GM19240 (cell line): ENCODE measurements around the gene AOC1.

Experiments used
- DNase-seq: peaks from one replicate; pipeline ENCODE4 v3.0.0; 2011; ENCODE audit warnings: low spot score; ENCODE audit not compliant: insufficient read length

Gene AOC1

DNA sequence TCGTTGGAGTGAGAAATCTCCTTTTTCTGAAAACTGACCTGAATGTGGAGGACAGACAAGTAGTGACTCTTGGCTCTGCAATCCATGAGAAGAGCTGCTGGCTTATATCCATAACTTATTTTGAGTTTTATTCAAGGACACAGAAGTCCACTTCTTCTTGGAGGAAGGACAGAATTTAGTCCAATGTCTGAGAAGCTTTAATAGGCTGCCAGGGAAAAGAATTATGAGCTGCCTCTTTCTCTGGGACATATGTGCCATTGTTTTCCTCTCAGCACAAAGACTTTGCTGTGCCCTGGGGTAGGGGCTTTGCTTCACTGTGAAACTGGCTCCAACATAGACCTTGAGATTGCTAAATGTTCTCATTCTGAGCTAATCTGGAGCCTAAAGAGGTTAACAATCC, 20.5 kb upstream of the AOC1 start:
- no peak for DNase-seq

- DNase-seq = no peak
Measured at GRCh38 chr7:150835019-150835418, 17.3 kb upstream of the AOC1 start.

- no peak for DNase-seq
Measured at GRCh38 chr7:150835702-150836280, 16.5 kb upstream of the AOC1 start.

DNA sequence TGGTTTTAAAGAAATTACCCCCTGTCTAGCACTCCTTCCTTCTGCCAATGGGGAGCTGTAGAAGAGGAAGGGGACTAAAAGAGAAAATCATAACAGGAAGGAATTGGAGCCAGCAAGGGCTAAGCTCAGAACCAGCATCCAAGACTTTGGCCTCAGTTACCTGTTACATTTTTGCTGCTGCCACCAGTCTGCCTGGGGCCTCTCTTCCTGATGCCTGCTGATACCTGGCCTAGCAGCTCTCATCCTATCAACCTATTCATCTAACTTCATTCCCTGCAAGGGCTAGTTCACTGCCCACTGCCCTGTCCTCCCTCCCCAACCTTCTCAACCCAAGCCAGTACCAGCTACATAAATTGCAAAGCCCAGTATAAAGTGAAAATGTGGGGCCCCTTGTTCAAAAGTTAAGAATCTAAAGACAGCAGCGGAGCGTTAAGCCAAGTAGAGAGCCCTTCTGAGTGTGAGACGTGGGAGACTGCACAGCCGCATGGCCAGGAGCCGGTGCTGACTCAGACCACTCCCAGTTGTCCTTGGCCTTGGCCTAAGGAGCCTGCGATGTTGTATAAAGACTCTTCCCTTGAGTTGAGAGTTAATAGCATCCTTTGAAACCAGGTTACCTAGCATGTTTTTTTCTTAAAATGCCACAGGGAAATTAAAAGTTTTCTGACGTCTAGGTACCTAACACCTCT, 13.2 kb upstream of the AOC1 start:
- no peak for DNase-seq

- no peak for DNase-seq
Measured at GRCh38 chr7:150842018-150842417, 10.3 kb upstream of the AOC1 start.

GRCh38 chr7:150842716-150843115, 9.6 kb upstream of the AOC1 start:
- DNase-seq = no peak

DNA sequence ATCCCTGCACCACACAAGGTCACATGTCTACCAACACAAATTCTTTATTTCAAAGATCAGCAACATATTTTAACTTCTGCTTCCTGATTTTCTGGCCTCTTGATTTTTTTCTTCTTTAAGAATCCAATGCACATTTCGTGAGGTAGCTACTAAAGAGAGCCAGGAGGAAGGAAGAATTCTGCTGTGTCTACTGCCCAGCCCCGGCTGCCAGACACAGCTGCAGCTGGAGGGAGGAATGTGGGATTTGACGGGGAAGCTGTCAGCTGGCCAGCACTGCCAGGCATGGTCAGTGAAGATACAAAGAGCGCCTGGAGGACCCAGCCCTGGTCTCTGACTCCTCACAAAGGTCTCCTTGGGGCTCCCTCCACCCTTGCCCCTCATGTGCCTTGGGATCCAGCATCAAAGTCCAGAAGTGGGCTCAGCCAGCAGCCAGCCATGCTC, 6.9 kb upstream of the AOC1 start:
- no peak for DNase-seq

GRCh38 chr7:150846291-150847115, 5.8 kb upstream of the AOC1 start:
- no peak for DNase-seq

- DNase-seq = no peak
Measured at GRCh38 chr7:150847536-150847935, 4.8 kb upstream of the AOC1 start.

DNA sequence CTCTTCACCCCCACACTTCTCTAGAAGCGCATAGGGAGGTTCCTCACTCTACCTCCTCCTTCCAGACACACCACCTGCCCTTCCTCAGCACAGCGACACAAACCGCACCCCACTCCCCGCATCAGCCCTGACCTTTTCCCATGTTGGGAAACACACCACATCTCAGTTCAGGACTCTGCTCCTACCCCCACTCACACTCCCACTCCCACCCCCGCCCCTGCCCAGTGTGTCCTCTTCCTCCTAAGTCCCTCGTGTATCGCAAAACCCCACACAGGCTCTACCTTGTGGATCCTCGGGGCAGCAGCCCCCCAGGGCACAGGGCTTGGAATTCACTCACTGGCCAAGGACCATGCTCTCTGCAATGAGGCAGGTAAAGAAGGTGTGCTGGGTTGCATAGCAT, 4.2 kb upstream of the AOC1 start:
- DNase-seq = no peak

DNA sequence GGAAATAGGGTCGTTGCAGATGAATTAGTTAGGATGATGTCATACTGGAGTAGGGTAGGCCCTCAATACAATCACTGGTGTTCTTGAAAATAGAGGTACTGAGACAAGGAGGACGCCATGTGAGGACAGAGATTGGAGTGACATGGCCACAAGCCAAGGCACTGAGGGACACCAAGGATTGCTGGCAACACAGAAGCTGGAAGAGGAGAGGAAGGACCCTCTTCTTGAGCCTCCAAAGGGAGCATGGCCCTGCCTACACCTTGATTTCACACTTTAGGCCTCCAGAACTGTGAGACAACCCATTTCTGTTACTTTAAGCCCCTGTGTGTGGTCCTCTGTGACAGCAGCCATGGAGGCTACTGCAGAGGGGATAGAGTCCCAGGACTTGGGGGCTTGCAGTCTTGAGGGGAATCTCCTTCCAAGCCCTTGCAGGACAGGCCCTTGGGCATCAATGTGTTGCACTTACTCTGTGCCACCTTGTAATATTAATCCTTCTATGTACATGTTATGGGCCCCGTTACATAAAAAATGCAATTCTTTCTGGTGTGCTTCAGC, 3.7 kb upstream of the AOC1 start:
- no peak for DNase-seq

DNA sequence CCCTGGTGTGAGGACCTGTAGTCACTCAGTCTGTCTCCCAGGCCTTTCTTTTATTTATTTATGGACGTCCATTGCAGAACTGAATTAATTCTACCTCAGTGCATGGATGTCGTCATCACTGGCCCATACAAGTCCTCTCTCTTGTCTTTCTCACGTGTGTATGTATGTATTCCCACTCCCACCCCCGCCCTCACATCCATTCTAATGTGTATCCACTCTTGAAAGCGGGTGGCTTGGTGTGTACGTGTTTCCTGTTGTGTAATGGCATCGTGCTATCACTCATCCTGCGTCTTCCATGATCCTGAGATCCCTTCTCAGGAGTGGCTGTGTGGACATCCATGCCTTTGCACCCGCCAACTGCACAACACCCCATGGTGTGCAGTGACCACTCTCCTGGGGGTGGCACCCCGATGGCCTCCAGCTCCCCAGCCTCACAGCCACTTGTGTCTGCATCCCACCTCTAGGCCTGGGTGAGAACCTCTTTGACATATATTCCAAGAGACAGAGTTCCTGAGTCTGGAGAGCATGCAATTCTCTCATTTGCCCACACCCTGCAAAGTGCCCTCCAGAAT, 3.0 kb upstream of the AOC1 start:
- no peak for DNase-seq

DNA sequence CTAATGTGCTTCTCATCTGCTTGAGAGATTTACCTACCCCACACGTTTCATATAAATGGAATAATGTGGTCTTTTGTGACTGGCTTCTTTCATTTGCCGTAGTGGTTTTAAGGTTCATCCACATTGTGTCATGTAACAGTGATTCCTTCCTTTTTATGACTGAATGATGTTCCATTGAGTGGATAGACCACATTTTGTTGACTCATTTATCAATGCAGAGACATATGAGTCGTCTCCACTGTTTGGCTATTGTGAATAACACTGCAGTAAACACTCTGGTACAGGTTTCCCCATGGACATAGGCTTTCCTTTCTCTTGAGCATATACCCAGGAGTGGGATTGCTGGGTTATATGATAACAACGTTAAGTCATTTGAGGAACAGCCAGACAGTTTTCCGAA, 2.0 kb upstream of the AOC1 start:
- DNase-seq = no peak

GRCh38 chr7:150851492-150852370, 586 bp upstream of the AOC1 start:
- DNase-seq = no peak

- DNase-seq = no peak
Measured at GRCh38 chr7:150854066-150855000, 2.0 kb downstream of the AOC1 start.

- DNase-seq = no peak
Measured at GRCh38 chr7:150855046-150855445, 2.7 kb downstream of the AOC1 start.

DNA sequence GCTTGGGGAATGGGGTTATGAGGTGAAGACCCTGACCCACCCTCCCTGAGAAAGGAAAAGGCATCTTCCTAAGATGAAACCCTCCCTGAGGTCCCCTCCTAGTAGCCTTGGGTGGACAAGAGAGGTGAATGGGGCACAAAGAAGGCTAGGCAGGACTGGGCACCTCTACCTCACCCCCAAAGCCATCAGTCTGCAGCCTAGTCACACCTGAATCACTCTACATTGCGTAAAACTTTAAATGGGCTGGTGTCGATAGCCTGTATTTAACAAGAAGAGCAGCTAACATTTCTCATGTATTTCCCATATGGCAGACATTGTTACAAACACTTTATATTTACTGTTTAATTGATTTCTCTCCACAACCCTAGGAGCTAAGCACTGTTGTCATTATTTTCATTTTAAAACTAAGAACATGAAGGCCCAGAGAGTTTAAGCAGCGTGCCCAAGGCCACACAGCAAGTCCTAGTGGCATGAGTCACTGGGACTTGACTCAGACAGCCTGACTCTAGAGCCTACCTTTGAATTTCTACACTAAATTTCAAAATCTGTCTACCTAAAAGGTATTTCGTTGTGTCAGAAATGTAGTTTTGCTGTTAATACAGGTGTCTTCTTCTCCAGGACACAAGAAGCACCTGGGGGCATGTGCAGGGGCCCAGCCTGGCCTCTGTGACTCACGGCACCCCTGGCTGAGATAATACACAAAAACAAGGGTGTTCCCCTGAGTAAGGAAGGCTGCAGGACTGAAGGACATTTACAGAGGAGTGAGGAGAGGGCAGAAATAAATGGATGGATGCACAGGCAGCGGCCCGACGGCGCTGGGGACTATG, 3.4 kb downstream of the AOC1 start:
- no peak for DNase-seq

GRCh38 chr7:150856303-150857275, 4.3 kb downstream of the AOC1 start:
- DNase-seq = no peak
